ENCODE results near the gene MRC2.

The MRC2 gene

DNA sequence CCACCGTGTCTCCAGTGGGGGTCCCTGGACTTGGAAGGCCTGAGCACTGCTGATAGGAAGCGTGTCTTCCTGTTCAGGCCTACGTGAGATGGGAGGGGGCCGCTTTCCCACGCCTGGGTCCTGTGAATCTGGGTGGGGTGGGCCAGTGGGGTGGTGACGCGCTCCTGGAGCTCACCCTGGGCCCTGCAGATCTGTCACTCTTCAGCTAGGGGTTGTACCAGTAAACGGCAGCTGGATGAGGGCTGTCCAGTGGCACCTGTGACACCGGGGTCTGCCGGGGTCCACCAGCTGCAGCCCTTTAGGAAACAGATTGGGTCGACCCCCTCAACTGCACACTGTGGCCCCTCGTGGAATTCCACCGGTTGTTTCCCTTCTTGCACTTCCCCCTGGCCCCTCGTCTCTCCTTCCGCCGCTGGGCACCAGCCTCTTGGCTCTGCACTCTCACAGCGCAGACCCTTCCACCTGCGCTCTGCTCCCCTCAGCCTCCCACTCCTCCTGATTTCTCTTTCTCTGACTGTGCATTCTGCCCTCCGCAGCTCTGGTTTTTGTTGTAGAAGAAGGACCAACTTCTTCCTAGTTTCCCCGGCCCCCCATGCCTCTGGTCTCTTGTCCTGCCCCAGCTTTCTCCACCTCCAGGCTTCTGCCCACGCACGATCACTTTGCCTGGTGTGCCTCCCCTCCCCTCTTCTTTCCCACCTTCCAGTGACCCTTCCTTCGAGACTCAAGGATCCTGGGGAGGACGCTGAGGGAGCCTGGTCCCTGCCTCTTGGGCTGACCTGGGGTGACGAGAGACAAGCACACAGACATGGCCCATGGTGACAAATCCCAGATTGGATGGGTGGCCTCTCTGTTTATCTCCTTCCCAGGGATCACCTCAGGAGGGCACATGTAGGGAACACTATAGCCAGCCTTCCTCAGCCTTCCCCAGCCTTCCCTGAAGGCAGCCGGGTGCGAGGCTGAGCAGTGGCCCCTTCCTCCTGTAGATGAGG is 4.8 kb downstream of the MRC2 start:
- DNase-seq (ENCODE audit: insufficient read length, low spot score) = no peak
- FAIRE-seq = no peak

DNA sequence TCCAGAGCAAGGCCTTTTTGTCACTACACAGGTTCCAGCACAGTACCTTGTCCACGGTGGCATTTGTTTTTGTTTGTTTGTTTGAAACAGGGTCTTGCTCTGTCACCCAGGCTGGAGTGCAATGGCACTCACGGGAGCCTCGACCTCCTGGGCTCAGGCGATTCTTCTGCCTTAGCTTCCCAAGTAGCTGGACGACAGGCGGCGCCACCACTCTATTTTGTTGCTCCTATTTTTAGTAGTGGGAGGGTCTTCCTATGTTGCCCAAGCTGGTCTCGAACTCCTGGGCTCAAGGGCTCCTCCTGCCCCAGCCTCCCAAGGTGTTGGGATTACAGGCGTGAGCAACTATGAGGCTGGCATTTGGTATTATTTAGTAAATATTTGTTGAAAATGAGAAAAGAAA is 10.3 kb downstream of the MRC2 start:
- DNase-seq (ENCODE audit: insufficient read length, low spot score) (no peak), FAIRE-seq (no peak)

DNA sequence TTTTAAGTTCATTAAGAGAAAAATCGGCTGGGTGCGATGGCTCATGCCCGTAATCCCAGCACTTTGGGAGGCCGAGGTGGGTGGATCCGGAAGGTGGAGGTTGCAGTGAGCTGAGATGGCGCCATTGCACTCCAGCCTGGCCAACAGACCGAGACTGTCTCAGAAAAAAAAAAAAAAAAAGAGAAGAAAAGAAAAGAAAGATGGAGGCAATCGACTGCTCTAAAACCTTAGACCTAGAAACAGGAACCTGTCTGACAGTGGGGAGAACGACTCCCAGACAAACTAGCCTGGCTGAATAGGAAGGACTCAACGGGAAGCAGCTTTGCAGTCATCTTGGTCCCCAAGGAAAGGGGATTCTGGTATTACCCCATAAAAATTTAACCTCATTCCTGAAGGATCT is 13.7 kb downstream of the MRC2 start:
- FAIRE-seq = no peak
- no peak for DNase-seq (ENCODE audit: insufficient read length, low spot score)

DNA sequence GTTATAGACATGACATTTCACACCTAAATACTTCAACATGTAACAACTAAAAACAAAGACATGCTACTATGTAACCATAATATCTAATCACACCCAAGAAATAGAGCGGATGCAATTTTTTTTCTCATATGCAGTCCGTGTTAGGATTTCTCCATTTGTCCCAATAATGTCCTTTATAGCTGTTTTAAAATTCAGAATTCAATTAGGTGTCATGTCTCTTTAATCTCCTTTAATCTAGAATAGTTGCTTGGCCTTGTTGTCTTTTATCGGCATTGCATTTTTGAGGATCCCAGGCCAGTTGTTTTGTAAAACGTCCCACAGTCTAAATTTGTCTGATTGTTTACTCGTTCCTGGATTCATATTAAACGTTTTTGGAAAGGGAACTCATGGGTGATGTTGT is 14.5 kb downstream of the MRC2 start:
- DNase-seq (ENCODE audit: insufficient read length, low spot score) = no peak
- no peak for FAIRE-seq

DNA sequence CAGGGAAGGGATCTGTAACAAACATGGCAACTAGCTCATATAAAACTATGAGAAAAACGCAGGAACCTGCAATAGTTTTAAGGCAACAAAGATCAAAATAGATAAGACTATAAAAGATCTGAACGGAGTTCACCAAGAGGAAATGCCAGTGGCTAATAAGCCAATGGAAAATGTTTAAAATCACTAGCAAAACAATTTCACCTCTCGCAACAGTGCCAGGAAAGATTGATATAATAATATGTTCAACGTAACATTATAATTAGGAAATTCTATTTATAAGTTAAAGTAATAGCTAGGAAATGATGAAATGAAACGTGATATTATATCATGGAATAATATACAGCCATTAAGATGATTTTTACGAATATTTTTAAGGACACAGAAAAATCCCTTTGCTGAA is 16.0 kb downstream of the MRC2 start:
- DNase-seq (ENCODE audit: insufficient read length, low spot score) (no peak), FAIRE-seq (no peak)

DNA sequence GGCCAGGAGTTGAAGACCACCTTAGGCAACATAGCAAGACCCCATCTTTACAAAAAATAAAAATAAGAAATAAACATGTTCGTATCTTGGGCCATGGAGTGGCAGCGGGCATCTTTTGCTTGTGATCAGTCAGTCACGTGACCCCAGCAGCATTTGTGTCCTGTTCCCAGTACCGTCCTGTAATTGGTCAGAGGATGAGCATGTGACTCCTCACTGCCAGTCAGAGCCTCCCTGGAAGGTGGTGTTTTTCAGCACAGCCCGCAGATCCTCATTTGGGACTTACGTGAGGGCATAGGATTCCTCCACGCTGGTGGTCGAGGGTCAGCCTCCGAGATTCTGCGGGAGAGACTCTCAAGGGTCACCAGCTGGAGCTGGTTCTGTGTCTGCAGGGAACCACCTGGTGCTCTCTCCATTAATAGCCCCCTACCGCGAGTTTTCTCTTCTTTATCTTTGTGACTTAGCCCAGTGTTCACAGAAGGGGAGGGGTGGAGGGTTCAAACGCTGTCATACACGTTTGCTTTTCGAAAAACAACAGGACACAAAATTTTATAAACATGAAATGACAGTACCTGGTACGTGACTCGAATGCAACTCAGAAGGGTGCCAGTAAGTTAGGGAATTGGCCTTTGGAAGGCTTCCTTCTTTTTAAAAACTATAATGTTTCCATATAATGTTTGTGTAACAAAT is 17.2 kb downstream of the MRC2 start:
- FAIRE-seq (no peak), DNase-seq (ENCODE audit: insufficient read length, low spot score) (no peak)

DNA sequence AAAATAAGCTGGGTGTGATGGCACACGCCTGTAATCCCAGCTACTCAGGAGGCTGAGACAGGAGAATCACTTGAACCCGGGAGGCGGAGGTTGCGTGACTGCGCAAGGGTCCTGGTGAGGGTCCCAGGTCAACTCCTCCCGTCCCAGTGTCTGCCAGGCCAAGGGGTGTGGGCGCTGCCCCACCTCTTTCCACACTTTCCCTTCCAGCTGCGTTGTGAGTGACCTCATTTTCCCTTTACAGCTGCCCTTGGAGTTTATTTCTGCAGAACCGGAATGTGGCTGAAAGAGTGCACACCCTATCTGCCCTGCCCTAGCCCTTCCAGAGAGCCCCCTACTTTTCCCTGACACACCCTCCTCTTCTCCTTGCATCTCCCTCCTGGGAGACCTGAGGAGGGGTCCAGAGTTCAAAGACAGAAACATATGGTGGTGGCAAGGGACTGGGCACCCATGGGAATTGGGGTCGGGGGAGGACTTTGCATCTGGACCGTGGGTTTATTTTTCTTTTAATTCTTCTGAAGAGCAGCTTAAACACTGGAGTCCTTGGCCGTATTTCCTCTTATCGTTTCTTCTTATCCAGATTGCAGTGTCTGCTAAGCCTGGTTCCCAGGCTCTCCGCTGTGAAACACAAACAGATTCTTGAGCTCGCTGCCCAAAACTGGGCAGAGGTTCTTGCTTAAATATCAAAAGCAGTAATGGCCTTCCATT is 20.9 kb downstream of the MRC2 start:
- FAIRE-seq (no peak), DNase-seq (ENCODE audit: insufficient read length, low spot score) (no peak)

DNA sequence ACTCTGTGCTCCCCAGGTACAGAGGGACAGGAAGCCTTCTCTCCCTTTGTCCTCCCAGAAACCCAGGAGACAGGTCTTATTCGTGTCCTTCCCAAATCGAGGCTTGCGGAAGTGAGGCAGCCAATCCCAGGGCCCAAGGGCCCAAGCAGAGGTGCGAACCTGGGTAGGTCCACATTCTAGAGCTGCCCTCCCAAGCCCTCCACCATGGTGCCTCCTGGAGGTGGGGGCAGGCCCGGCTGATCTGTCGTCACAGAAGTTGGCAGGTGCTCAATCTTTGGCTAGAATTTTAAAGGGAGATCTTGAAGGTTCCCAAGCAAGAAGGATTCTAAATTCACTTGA is 21.5 kb downstream of the MRC2 start:
- FAIRE-seq = no peak
- no peak for DNase-seq (ENCODE audit: insufficient read length, low spot score)

DNA sequence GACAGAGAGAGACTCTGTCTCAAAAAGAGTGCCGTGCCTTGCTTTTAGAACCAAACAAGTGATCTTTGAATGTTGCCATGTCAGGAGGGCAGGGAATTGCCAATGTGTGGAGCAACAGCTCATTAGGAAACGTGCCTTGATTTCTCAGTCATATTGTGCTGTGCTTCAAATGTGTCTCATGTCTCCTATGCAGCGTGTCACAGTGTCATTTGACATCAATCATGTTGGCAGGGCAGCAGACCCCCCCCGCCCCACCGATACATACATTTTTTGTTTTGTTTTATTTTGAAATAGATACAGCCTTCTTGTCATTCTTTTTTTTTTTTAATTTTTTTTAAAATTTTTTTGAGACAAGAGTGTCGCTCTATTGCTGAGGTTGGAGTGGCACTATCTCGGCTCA is 22.1 kb downstream of the MRC2 start:
- DNase-seq (ENCODE audit: insufficient read length, low spot score) (no peak), FAIRE-seq (no peak)

DNA sequence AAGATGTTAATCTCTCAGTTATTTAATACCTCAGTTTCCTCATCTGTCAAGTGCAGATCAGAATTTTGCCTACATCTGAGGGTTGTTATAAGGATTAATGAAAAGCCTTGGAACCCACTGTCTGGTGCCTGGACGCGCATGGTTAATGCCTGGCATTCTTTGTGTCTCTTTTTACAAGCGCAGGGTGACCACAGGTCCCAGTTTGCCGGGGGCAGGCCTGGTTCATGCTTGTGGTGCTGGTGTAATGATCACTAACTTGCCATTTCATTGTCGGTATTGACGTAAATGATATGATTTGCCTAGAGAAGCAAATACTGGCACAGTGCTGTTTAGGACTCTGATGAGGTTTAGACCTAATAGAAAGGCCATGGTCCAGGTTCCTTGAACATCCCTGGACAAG is 23.1 kb downstream of the MRC2 start:
- DNase-seq (ENCODE audit: insufficient read length, low spot score) (no peak), FAIRE-seq (no peak)

DNA sequence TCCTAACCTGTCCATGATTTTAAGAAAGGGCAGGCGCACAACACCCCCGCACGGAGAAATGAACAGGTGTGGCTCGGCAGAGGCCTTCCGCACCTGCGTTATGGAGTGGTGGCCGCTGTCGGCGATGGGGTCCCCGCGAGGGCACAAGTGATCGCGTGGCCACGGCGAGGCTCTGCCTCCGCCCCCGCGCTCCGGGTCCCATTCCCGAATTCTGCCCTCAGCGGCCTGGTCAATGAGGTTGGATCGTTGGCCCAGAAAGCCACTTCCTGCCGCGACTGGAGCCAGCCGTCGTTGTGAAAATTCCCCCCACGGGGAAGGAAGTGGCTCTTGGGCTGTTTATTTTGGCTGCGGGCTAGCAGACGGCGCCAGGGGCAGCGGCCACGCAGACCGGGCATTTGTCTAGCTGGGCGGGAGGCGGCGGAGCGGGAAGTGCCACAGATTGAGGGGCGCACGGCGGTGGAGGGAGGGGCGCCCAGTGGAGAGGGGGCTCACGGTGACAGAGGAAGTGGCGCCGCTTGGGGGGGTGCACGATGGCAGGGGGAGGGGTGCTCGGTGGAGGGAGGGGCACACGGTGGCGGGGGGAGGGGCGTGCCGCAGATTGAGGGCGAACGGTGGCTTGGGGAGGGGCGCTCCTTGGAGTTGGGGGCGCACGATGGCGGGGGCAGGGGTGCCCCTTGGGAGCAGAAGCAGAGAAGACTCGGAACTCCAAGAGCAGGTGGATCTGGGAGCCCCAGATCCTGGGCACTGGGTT is 25.0 kb downstream of the MRC2 start:
- peak; percentile 58 for FAIRE-seq
- DNase-seq (ENCODE audit: insufficient read length, low spot score) = no peak

DNA sequence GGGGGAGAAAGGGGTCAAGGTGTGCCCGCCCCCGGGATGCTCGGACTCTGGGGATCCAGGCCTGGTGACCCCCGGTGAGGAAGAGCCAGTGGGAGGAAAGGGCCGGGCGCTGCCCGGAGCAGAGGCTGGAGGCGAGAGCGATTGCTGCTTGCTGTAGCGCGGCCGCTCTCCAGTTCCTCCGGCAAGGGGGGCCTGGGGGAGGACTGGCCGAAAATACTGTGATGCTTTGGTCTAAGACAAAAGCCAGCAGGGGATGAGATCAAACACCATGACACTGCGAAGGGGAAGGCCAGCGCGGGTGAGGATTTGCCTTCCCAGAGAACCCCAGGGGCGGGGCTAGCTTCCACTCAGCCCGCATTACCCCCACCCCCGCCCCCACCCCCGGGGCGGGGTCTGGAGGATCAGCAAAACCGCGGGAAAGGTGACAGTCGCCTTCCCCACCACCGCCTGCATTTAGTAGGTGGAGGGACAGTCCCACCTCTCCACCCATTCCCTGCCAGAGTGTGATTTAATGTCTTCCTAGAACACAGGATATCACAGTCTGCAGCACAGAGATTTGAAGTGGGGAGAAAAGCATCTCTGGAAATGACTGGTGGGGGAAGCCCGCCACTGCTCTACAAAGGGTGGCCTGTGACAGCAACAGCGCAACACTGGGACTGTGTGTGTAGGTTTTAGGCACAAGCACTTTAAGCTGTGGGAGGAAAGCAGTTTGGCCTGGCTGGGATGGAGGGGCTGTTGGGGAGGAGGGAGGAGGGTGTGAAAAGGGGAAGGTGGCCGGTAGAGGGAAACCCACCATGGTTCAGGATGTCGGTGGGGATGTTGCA is 25.7 kb downstream of the MRC2 start:
- DNase-seq (ENCODE audit: insufficient read length, low spot score) = peak; percentile 56
- peak; percentile 66 for FAIRE-seq

DNA sequence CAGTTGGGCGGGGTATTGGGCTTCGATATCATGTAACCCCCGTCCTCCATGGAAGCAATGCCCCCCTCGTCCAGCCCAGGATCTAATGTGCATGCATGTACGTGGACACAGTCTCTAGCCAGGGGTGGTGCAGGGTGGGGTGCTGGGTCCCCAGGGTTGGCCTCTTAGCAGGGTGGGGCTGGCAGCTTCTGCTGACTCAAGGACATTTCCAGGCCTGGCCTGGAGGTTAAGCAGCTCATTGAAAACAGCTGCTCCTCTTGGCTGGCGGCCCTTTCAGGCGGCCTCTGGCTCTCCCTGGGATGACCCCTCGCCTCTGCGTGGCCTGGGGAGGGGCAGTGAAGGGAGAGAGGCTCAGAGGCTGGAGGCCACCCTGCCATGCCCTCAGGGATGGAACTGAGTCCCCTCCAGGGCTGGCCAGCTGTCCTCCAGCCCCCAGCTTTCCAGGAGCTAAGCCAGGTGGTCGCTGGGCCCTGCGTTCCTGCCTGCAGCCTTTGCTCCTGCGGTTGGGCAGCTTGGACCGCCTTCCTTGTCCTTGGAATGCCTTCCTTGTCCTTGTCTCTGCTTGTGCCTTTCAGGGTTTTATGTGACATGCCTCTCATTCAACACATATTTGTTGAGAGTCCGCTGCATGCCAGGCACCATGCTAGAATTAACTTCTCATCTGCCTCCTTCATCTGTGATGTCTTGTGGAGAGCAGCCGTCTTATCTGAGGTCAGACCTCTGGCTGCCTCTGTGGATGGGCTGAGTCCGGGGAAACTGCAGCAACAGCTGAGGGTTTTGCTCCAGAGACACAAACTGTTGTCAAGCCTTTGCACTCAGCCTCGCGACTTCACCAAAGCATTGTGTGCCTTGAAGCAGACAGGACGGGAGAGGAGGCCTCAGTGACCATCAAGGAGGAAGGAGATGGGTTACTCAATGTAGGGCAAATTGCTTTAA is 26.6 kb downstream of the MRC2 start:
- FAIRE-seq (no peak), DNase-seq (ENCODE audit: insufficient read length, low spot score) (no peak)

DNA sequence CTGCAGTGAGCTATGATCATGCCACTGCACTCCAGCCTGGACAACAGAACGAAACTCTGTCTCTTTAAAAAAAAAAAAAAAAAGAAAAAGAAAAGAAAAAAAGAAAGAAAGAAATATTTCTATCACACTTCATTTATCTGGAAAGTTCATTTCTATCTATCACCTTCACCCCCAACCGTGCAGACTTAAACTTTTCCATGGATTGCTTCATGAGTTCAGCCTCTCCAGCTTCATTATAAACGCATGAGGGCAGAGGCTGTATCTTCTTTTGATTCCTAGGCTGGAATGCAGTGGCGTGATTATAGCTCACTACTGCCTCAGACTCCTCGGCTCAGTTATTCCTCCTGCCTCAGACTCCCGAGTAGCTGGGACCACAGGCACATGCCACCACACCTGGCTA is 28.2 kb downstream of the MRC2 start:
- FAIRE-seq = no peak

DNA sequence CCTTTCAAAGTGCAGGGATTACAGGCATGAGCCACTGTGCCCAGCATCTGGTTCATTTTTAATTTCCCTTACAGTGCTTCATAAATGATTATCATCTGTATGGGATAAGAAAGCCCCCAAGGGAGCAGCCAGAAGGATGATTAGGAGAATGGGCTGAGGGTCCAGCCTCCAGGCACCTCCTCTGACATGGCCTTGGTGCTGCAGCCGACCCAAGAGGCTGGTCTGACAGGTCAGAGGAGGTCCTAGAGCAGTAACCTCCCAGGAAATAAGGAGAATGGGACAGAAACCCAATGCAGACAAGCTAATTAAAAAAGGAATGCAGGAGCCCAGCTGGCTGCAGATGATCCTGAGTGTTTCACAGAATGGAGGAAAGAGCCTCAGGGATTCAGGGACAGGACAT is 29.0 kb downstream of the MRC2 start:
- no peak for DNase-seq (ENCODE audit: insufficient read length, low spot score)
- FAIRE-seq = no peak

More for the DNA sequence above, 28.2 kb downstream of the MRC2 start:
- no peak for DNase-seq (ENCODE audit: insufficient read length, low spot score)

DNA sequence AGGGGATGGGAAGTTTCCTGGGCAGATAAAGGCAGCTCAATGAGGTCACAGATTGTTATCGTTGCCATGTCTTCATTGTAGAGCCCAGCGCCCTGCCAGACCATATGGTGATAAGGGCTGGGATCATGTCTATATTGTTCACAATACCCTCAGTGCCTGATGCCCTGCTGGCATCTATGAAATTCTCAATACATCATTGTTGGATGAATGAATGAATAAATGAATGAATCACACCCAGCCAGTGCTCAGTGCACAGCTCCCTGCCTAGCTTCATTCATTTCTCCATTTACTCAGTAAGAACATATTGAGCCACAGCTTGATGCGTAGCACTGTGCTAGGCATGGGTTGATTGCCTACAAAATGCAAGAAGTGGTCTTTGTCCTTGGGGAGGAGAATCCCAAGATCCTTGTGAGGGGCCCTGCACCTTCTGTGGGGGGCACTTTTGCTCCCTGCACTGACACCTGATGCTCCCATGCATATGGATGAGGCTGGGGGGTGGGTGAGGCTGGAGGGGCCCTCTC is 29.7 kb downstream of the MRC2 start:
- no peak for FAIRE-seq

DNA sequence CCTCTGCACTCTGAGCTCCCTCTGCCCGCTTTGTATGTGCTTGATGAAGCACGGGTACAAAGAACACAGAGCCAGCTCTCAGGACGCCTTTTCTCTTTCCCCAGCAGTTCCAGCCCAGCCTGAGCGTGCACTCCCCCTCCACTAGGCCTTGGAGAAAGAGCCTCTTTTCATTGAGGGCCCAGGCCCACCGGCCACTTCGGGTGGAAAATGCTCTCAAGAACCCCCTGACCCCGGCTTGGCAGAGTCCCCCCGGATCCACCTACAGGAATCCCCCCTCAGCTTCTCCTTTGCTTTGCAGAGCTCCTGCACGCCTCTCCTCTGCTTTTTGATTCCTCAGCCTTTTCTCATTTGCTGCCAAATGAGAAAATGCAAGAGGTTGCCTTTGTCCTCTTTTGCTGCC is 30.2 kb downstream of the MRC2 start:
- no peak for FAIRE-seq
- DNase-seq (ENCODE audit: insufficient read length, low spot score) = no peak

More for the DNA sequence above, 29.7 kb downstream of the MRC2 start:
- DNase-seq (ENCODE audit: insufficient read length, low spot score) = no peak

DNA sequence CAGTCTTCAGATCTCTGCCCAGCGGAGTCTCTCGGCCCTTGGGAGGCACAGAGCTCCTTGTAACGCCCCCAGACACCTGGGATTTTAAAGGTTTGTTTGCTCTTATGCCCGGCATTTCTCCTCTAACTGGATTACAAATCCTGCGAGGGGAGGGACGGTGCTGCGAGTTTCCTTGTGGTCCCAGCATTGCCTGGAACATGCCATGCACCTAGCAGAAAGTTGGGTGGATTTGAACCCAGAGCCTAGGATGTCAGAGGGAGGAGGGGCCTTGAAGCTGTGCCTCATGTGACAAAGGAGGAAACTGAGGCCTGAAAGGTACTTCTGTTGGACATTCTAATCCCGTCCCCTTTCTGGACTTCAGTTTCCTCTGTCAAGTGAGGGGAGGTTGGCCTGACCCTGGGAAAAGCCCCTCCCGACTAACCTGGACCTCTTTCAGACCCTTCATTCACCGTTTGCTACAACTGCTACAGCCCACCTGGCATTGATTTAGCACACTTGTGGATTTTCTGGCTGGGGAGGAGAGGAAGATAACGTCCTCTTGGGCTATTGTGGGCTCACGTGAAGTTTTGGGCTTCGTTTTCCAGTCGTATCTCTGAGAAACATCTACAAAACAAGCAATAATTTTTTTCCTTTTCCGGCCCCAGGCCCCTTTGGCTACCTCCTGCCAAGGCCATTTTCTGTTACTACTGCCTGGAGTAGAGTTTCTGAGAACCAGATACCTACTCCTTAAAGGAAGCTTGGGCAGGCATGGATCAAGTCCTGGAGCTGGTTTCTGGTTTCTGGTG is 30.9 kb downstream of the MRC2 start:
- no peak for FAIRE-seq

More for the DNA sequence above, 30.9 kb downstream of the MRC2 start:
- no peak for DNase-seq (ENCODE audit: insufficient read length, low spot score)

Measured in GM19239 (cell line).